H54 (cell line): ENCODE results near the gene RNF20.
A peak's percentile ranks its signal among the peaks of the same experiment; 100 is the strongest.
"Not testable (repeated sequence)": the region's sequence is repeated elsewhere in the genome, so short reads cannot be mapped to it uniquely, and the experiment has no call there.

Source experiments
- DNase-seq: peaks from one replicate; pipeline ENCODE4 v3.0.0; 2011; ENCODE audit warnings: low spot score, mixed read lengths; ENCODE audit not compliant: insufficient read length
- FAIRE-seq: peaks from 3 replicates; lab custom pipeline; 2011; peaks lifted over from hg19 to GRCh38; lab: Jason Lieb, UNC
- POLR2A ChIP-seq: IDR thresholded peaks from 2 replicates; pipeline ENCODE4 v1.6.1; 2011; ENCODE audit warnings: low read depth, mild to moderate bottlenecking, low read length

RNF20 gene

GRCh38 chr9:101513351-101513750, 20.3 kb upstream of the RNF20 start:
- DNase-seq (no peak), FAIRE-seq (no peak)
- TF ChIP-seq POLR2A, result no peak

GRCh38 chr9:101514071-101514470, 19.6 kb upstream of the RNF20 start:
- DNase-seq (no peak), FAIRE-seq (peak; percentile 79)

GRCh38 chr9:101516655-101517054, 17.0 kb upstream of the RNF20 start:
- DNase-seq, result no peak
- no peak for FAIRE-seq
- TF ChIP-seq POLR2A, result no peak

More at GRCh38 chr9:101514071-101514470, 19.6 kb upstream of the RNF20 start:
- no peak for TF ChIP-seq POLR2A

- not testable (repeated sequence) for DNase-seq, FAIRE-seq
Observed at GRCh38 chr9:101518489-101518888, 15.2 kb upstream of the RNF20 start.

GRCh38 chr9:101524371-101524770, 9.3 kb upstream of the RNF20 start:
- no peak for TF ChIP-seq POLR2A
- FAIRE-seq (no peak), DNase-seq (no peak)

- DNase-seq, result peak; percentile 21
- TF ChIP-seq POLR2A, result no peak
- peak; percentile 79 for FAIRE-seq
Observed at GRCh38 chr9:101527066-101527465, 6.6 kb upstream of the RNF20 start.

GRCh38 chr9:101528015-101528414, 5.6 kb upstream of the RNF20 start:
- FAIRE-seq (no peak), DNase-seq (no peak)
- no peak for TF ChIP-seq POLR2A

GRCh38 chr9:101530076-101530711, 3.5 kb upstream of the RNF20 start:
- FAIRE-seq (peak; percentile 91), DNase-seq (peak; percentile 24)
- no peak for TF ChIP-seq POLR2A

GRCh38 chr9:101536351-101536750, 2.7 kb downstream of the RNF20 start:
- FAIRE-seq (no peak), DNase-seq (no peak)
- no peak for TF ChIP-seq POLR2A

- no peak for TF ChIP-seq POLR2A
- FAIRE-seq (no peak), DNase-seq (no peak)
Observed at GRCh38 chr9:101536938-101537337, 3.3 kb downstream of the RNF20 start.

GRCh38 chr9:101540069-101540468, 6.4 kb downstream of the RNF20 start:
- no peak for TF ChIP-seq POLR2A
- DNase-seq (no peak), FAIRE-seq (peak; percentile 33)

GRCh38 chr9:101543098-101543735, 9.6 kb downstream of the RNF20 start:
- TF ChIP-seq POLR2A, result no peak
- DNase-seq (no peak), FAIRE-seq (no peak)

GRCh38 chr9:101549472-101550098, 15.9 kb downstream of the RNF20 start:
- FAIRE-seq, DNase-seq: not testable (repeated sequence)

GRCh38 chr9:101561740-101562139, 28.1 kb downstream of the RNF20 start:
- FAIRE-seq (peak; percentile 50), DNase-seq (no peak)
- TF ChIP-seq POLR2A, result no peak

- no peak for TF ChIP-seq POLR2A
- FAIRE-seq, result no peak
- no peak for DNase-seq
Observed at GRCh38 chr9:101562966-101563365, 29.3 kb downstream of the RNF20 start.
